DMS79 (cell line): Measurements from ENCODE around the gene ALKBH6.
"Not testable (repeated sequence)": the region's sequence is repeated elsewhere in the genome, so short reads cannot be mapped to it uniquely, and the experiment has no call there.

Experiments
- DNase-seq: peaks from one replicate; lab custom pipeline; 2025; lab: John Stamatoyannopoulos, UW

ALKBH6 gene

DNA sequence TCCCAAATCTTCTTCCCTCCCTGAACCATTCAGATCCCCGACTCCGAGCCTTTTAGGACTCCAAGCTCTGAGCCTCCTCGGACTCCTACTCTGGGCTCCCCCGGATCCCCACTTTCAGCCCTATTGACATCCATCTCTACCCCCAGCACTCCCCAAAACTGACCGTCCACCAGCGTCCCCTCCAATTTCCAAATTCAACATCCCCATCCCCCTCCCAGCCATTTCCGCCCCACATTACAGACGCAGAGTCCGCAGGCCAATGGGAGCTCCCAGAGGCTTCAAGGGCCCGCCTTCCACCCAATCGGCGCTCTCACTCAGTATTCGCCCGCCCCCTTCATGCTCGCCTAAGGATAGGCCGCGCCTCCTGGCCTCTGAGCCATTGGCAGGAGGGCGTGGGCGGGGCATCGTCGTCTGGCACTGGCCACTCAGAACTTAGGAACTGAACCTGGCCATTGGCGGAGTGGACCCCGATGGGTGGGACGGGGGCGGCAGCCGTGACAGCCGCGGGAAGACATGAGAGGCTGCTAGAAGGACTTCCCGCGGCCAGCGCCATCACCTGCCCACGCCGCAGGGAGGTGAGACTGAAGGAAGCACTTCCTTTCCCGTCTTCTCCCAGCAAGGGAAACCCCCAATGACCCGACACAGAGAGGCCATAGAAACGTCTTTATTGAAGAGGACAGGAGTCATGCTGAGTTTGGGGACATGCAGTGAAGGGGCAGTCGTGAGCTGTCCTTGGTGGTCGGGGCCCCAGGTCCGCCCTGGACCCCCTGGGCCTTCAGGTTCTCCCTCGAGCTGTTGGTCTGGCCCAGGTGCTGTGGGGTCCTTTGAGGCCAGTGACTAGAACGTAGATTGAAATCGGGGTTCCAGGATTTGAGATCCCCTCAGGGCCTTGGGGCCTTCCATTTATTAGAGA, at the start of gene ALKBH6:
Gene ALKBH6 (minus strand): TSS at position 202 of the 913 bp plus-strand sequence. CDS start 816 bp downstream, outside the sequence.
- peak; percentile 99 for DNase-seq

DNA sequence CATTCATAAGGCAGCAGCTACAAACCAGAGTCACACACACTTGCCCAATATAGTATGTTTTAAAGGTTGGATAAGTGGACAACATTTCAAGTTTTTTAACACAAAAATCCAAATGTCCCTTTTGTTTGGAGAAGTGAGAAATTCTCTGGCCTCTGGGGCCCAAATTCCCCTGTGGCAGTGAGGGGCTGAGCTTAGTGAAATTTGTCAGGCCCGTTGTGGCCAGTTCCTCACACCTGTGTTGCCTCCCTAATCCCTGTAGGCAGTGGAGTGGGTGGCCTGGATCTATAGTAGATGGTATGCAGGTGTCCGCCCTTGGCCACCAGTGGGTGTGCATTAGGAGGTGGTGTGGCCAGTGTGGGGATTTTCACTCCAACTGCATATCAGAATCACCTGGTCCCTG, 47.4 kb upstream of the ALKBH6 start:
- no peak for DNase-seq

DNA sequence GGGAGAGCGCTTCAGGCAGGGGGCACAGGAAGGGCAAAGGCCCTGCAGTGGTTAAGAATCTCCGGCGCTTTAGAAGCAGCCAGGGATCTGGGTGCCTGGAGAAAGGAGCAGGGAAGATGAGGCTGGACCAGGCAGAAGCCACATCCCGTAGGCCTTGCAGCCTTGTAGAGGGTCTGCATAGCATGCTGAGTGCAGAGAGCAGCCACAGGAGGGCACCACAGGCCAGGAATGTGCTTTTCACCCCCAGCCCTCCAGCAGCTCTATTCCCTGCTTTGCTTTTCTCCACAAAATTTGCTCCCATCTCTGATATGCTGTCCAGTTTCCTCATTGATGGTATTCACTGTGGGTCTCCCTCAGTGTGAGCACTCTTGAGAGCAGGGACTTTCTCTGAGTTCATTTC, 46.4 kb upstream of the ALKBH6 start:
- DNase-seq = no peak

DNA sequence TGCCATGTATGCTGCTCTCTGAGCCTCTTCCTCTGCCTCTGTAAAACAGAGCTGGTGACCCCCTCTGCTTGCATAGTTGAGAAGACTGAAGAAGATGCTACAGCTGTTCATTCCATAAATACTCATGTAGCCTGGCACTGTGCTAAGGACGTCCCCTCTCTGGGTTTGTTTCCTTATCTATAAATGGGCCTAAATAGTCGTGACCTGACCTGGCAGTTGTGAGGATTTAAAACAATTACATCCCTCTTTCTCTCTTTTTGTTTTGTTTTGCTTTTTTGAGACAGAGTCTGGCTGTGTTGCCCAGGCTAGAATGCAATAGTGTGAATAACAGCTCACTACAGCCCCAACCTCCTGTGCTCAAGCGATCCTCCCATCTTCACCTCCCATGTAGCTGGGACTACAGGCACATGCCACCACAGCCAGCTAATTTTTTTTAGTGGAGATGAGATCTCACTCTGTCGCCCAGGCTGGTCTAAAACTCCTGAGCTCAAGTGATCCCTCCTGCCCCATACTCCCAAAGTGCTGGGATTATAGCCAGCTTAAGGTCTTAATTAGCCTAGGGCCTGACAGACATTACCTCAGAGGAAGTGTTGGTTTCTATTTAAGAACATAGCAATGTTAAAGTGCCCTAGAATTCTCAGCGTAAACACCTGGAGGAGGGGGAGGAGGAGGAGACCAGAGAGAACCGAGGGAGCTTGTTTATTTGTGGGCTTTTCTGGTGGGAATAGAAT, 45.3 kb upstream of the ALKBH6 start:
- no peak for DNase-seq

DNA sequence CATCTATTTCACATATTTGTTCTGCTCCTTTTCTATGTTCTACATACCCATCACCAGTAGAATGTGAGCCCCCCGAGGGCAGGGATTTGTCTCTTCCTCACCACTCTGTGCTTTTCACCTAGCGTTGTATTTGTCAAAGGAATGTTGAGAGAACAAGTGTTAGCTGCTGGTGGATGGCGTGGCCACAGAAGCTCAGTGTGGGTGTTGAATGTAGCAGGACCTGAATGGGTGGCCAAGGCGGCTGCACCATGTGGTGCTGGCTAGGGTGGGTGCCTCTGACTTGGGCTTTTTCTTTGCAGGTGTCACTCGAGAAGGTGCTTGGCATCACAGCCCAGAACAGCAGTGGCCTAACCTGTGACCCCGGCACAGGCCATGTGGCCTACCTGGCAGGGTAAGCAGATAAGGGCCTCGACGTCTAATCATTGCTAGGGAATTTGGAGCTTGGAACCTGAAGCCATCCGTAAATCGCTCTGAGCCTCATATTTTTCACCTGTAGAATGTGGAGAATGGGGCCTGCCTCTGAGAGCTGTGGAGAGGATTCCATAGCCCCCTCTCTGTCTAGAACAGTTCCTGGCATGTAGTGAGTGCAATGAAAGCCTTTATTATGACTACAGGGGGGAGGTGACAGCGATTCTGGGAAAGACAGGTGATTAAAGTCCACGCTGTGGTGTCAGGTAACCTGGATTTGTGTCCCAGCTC, 44.6 kb upstream of the ALKBH6 start:
- DNase-seq = no peak

DNA sequence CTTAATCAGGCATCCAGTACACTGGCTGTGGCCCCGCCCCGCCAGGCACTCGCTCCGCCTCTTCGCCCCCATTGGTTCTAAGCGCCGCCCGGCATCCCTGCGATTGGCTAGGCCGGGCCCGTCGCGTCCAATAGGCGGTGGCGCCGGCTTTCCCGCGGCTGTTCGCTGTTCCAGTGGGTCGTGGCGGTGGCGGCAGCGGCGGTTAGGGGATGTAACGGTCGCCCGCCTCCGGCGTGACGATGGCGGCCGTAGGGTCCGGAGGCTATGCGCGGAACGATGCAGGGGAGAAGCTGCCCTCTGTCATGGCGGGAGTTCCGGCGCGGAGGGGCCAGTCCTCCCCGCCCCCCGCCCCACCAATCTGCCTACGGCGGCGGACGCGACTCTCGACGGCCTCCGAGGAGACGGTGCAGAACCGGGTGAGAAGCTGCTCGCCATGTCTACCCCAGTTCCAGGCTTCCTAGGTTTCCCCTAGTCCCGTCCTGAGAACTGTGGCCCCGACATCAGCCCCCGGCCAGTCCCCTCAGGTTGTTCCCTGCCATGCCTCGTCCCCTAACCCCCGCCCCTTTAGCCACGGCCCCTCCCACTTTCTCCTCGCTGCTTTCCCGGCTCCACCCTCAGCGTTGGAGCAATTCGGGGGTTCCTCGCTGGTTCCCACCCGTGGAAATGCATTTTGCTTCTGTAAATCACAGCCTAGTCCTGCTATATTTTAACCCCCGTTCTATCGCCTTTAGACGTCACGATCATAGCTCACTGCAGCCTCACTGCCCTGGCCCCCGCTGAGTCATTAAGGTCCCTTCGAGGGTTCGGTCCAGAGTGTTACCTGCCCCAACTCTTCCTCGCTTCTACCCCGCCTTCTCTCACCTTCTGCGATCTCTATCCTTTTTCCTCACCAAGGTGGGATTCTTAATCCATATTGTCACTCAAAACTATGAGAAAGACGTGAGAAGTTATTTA, 41.0 kb upstream of the ALKBH6 start, which contains the start of gene WDR62:
Gene WDR62 (plus strand): TSS at position 165 of the 954 bp plus-strand sequence. CDS start 75 bp downstream, at position 240.
- peak; percentile 89 for DNase-seq

DNA sequence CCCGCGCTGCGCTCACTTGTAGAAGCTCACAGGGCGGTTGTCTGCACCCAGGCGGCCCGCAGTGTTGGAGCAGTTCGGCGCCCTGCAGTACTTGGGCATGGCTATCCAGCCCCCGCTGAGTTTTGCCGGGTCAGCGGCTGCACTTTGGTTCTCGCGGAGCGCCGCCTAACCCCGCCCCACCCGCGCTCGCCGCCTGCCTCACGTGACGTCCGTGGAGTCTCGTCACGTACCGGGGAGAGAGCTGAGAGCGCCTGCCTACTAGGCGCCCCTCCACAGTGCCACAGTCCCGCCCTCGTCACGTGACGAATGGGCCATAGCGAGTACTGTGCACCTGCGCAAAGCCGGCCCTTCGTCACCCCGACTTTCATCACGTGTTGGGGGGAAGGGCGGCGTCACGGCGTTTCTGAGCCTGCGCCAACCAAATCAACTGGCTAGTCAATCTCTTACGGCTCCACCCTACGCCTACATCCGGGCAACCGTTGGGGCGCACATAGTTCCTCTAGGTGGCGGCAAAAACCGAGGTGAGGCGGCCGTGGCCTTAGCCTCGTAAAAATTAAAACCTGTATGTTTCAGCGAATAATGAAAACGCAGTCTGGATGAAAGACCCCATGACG, 40.2 kb upstream of the ALKBH6 start, which contains the start of gene THAP8:
Gene THAP8 (minus strand): TSS at position 167 of the 614 bp plus-strand sequence. CDS start 68 bp downstream, at position 99.
- DNase-seq = peak; percentile 98

DNA sequence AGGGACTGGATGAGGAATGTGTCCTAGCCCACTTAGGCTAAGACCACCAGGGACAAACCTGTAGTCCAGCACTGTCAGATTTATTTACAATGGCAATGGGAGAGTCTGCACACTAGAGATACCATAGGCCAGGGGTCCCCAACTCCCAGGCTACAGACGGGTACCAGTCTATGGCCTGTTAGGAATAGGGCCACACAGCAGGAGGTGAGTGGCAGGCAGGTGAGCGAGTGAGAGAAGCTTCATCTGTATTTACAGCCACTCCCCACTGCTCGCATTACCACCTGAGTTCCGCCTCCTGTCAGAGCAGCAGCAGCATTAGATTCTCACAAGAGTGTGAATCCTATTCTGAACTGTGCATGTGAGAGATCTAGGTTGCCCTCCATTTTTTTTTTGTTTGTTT, 37.6 kb upstream of the ALKBH6 start:
- DNase-seq = no peak

DNA sequence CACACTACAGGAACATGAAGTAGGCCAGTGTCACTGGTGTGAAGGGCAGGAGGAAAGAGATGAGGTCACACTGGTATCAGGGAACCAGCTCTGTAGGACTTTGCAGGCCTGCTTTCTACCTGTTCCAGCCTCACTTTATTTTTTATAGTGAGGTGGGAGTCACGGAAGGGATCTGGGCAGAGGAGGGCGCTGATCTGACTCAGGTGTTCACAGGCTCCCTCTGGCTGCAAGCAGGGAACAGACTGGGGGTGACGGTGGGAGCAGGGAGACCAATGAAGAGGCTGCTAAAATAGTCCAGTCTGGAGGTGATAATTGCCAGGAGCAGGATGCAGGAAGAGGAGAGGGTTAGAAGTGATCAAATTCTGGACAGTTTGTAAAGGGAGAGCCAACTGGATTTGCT, 37.2 kb upstream of the ALKBH6 start:
- DNase-seq = no peak

DNA sequence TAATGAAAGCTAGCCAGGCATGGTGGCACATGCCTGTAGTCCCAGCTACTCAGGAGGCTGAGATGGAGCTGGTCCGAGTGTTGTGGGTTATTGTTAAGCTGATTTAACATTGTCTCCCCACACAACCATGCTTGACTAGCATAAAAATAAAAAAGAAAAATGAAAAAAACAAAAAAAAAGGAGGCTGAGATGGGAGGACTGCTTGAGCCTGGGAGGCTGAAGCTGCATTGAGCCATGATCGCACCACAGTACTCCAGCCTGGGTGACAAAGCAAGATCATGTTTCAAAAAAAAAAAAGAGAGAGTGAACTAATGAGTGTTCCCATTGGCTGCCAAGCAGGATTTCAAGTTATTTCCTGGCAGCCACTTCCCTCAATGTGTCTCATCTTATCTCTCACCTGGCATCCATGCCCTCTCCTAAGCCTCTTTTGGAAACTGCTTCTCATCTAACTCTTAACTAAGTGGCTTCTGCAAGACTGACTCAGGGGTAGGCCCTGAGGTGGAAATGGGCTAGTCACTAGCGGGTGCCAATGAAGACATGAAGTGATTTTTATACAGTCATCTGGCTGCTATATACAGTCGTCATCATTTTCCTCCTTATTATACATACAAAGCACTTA, 35.2 kb upstream of the ALKBH6 start:
- DNase-seq = peak; percentile 6

DNA sequence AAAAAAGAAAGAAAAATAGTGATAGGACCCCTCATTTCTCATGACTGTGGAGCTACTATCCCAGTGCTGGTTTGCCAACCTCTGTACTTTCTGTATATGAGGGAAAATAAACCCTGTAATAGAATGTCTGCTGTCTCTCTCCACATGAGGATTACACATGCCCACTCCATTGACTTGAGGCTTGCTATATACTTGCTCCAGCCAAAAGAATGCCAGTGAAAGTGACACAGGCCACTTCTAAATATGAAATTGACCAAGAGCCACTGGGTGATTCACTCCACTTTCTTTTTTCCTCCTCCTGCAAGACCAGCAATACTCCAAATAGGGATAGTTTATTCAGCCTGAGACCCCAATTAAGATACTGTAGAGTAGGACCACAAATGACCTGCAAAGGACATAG, 33.8 kb upstream of the ALKBH6 start:
- DNase-seq = no peak

DNA sequence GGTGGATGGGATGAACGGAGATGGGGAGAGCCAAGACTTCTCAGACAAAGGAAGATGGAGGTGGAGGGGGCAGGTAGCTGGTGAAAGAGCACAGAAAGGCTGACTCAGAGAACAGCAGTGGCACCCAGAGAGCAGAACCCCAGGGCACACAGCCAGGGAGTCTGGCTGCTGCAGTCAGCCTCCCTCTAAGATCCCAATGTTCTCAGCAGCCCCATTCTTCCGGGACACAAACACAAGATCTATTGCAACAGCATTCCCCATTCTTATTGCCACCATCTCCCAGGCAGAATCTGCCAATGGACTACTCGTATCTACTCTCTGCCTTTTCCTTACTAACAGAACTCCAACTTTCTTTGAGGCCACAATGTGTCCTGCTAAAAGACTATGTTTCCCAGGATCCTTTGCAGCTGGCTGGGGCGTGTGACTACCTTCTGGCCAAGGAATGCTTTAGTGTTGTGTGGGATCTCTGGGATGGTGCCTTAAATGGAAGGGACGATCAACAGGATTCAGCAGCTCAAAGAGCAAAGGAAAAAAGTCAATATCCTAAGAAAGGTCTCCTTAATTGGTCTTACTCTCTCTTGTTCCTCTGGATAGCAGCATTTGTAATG, 32.5 kb upstream of the ALKBH6 start:
- no peak for DNase-seq

DNA sequence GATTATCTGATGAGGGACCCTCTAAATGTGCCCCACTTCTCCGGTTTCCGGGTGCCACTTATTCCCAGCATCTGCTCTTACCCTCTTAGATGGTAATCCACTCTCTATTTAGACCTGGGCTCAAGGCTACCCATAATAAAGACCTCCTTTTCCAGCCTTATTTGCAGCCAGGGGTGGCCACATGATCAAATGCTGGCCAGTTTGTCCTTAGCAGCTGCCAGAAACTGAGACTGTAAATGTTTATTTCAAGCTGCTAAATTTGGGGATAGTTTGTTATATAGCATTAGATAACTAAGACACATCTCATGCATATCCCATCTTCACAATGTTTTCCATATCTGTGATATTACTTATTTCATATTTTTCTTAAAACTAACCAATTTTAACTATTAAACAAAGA, 29.9 kb upstream of the ALKBH6 start:
- no peak for DNase-seq

DNA sequence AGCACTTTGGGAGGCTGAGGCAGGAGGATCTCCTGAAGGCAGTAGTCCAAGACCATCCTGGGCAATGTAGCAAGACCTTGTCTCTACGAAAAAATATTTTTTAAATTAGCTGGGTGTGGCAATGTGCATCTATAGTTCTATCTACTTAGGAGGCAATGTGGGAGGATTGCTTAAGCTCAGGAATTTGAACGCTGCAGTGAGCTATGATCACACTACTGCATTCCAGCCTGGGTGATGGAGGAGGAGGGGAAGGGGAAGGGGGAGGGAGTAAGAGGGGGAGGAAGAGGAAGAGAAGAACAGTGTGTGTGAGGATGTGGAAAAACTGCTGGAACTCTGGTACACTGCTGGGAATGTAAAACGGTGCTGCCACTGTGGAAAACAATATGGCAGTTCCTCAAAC, 27.8 kb upstream of the ALKBH6 start:
- no peak for DNase-seq

DNA sequence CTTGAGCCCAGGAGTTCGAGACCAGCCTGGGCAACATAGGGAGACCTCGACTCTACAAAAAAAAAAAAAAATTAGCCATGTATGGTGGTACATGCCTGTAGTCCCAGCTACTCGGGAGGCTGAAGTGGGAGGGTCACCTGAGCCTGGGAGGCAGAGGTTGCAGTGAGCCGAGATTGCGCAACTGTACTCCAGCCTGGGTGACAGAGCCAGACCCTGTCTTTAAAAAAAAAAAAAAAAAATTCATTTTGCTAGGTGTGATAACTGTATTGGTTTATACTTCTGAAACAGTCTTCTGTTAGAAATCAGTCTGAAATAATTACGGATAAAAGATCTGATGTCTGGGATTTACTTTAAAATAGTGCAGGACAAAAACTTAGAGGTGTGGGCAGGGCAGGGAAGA, 27.1 kb upstream of the ALKBH6 start:
- not testable (repeated sequence) for DNase-seq

DNA sequence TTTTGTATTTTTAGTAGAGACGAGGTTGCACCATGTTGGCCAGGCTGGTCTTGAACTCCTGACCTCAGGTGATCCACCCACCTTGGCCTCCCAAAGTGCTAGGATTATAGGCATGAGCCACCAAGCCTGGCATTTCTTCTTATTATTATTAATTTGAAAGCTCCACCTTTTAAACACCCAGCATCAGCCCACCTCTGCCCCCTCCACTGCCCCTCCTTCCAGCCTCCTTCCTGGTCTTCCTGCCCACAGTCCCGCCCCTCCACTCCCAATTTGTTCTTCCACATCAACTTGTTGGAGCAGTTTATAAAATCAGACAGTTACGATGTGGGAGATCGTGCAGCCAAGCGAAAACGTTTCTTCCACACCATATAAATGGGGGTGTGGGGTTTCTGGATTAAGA, 26.5 kb upstream of the ALKBH6 start:
- DNase-seq = no peak

DNA sequence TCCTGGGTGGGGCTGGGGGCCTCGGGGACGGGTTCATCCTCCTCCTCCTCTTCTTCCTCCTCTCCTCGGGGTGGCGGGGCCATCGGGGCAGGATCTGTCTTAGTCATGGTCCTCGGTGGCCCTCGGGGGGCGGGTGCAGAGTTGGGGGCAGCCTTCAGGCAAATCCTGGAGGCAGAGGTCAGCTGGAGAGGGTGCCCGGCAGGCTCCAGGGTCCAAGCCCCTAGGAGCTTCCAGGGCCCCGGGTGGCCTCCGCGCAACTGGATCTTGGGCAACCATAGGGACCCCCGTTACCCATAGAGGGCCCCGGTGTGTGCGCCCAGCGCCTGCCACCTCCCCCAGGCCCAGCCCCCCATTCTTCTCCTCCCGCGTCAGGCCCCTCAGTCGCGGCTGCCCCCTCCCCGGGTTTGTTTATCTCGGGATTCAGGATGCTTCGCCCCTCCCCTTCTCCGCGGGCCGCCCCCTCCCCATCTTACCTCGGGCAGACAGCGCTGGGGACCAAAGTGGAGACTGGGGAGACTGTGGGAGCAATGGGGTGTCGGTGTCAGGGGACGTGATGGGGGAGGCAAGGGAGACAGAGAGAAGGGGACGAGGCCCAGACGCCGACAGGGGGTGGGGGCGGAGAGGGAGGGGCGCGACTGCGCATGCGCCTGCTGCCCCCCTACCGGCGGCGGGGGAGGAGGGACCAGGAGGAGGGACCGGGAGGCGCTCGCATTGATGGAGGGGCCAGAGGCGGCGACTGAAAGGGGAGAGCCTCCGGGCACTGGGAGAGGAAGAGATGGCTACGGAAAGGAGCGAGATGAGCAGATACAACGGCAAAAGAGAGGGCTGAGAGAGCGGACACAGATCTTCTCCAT, 18.5 kb upstream of the ALKBH6 start, which contains the start of gene CLIP3:
Gene CLIP3 (minus strand): TSS at position 623 of the 854 bp plus-strand sequence. CDS start 516 bp downstream, at position 107.
- peak; percentile 35 for DNase-seq

DNA sequence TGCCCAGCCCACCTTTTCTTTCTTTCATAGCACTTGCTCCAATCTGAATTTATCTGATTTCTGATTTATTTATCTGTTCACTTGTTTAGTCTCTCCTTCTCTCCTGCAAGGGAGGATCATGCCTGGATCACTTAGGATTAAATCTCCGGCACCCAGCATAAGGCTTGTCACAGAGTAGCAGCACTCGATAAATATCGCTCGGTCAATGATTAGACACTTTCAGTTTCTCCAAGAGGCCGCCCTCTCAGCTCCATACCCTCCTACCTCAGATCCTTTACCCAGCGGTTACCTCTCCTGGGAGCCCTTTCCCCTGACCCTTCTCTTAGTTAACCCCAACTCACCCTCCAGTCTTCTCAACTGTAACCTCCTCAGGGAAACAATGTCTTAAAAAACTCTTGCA, 17.3 kb upstream of the ALKBH6 start:
- DNase-seq = no peak
